ENCODE data around the gene CX3CL1. TPM values are rescaled to one million over a fixed set of nuclear protein-coding genes. Genes with fewer than 3 reads are reported as not detected.

The CX3CL1 gene
- total RNA-seq, 1 experiment from 2014 or later = not detected

DNA sequence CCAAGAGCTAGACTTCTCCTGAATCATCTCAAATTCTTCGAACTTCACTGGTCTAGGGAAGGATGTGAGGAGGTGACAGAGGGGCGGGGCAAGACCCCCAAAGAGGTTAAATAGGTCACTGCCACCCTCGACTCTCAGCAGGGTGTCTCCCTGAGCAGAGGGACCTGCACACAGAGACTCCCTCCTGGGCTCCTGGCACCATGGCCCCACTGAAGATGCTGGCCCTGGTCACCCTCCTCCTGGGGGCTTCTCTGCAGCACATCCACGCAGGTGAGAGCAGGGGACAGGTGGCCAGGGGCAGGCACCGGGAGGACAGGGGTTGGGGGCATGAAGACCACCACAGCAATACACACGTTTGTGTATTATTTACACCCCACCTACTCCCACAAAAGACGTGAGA lies 41.4 kb downstream of the CX3CL1 start:
- H3K4me1 ChIP-seq (ENCODE audit: insufficient read depth, low read length) = peaks cover 12% of the 10 kb centered on the region
- H3K27me3 ChIP-seq (ENCODE audit: low read length) = no peaks in the 10 kb centered on the region
- H3F3A ChIP-seq (ENCODE audit: low read length, unreplicated experiment) = no peaks in the 10 kb centered on the region
- no peak overlapping the region for H3K4me2 ChIP-seq (ENCODE audit: low read length)
- no peaks in the 10 kb centered on the region for H3K79me2 ChIP-seq (ENCODE audit: low read length)
- H3K9me2 ChIP-seq (replicated peaks; ENCODE audit: low read length) = no peaks in the 10 kb centered on the region
- BruUV-seq (replicated peaks) = no TSS peak
- POLR2A ChIA-PET (ENCODE audit: unreplicated experiment) = interaction anchor here (0.7 kb wide), 1 partner anchor 113 kb away, joined by 19 read pairs; no protein-coding TSS in a partner anchor
- intact Hi-C loops (cut with micrococcal nuclease) = no loop called here
- TF ChIP-seq, protein P1, sequence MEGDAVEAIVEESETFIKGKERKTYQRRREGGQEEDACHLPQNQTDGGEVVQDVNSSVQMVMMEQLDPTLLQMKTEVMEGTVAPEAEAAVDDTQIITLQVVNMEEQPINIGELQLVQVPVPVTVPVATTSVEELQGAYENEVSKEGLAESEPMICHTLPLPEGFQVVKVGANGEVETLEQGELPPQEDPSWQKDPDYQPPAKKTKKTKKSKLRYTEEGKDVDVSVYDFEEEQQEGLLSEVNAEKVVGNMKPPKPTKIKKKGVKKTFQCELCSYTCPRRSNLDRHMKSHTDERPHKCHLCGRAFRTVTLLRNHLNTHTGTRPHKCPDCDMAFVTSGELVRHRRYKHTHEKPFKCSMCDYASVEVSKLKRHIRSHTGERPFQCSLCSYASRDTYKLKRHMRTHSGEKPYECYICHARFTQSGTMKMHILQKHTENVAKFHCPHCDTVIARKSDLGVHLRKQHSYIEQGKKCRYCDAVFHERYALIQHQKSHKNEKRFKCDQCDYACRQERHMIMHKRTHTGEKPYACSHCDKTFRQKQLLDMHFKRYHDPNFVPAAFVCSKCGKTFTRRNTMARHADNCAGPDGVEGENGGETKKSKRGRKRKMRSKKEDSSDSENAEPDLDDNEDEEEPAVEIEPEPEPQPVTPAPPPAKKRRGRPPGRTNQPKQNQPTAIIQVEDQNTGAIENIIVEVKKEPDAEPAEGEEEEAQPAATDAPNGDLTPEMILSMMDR (conservative IDR thresholded peaks at IDR 0.05; ENCODE audit: low read depth, low read length) = no peak
- no peak for TF ChIP-seq EZH2phosphoT487 (IDR thresholded peaks at IDR 0.05; ENCODE audit: borderline replicate concordance, low read length)
- no peak for TF ChIP-seq EZH2 (IDR thresholded peaks at IDR 0.05; ENCODE audit: low read length, unreplicated experiment)
- no peak overlapping the region for H3K4me3 ChIP-seq (ENCODE audit: low read length)
- no peak for DNase-seq
- no peak overlapping the region for H3K9ac ChIP-seq (ENCODE audit: low read length)
- no peaks in the 10 kb centered on the region for H3K9me3 ChIP-seq (ENCODE audit: low read length)
- H4K20me1 ChIP-seq (ENCODE audit: low read length) = no peaks in the 10 kb centered on the region
- no peaks in the 10 kb centered on the region for H3K36me3 ChIP-seq (ENCODE audit: low read depth, low read length)
- H2AFZ ChIP-seq (ENCODE audit: low read length) = no peak overlapping the region
- no peak overlapping the region for H3K27ac ChIP-seq (ENCODE audit: low read length)
- CTCF ChIA-PET = no interaction called here
- no peak for ATAC-seq

DNA sequence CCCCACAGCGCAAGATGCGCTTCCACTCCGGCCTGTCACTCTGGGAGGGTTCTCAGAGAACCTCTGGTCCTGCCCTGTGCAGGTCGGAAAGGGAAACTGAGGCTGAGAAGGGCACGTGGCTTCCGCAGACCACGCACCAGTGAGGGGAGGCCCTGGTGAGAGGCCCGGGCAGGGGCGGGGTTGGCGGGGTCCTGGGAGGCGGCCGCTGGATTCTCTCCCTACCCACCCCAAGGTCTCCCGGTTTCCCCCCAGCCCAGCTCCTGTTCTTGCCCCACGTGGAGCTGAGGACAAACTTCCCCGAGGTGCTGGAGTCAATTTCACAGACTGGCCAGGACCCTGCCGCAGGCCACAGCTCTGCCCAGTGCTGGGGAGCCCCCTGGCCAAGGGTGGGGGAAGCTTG lies 43.8 kb downstream of the CX3CL1 start:
- H3K9me2 ChIP-seq (replicated peaks; ENCODE audit: low read length) = no peaks in the 10 kb centered on the region
- H3K4me2 ChIP-seq (ENCODE audit: low read length) = no peak overlapping the region
- no peaks in the 10 kb centered on the region for H3K9me3 ChIP-seq (ENCODE audit: low read length)
- no peaks in the 10 kb centered on the region for H4K20me1 ChIP-seq (ENCODE audit: low read length)
- H3F3A ChIP-seq (ENCODE audit: low read length, unreplicated experiment) = no peaks in the 10 kb centered on the region
- no peaks in the 10 kb centered on the region for H3K27me3 ChIP-seq (ENCODE audit: low read length)
- peaks cover 12% of the 10 kb centered on the region for H3K4me1 ChIP-seq (ENCODE audit: insufficient read depth, low read length)
- H2AFZ ChIP-seq (ENCODE audit: low read length) = no peak overlapping the region
- no peaks in the 10 kb centered on the region for H3K36me3 ChIP-seq (ENCODE audit: low read depth, low read length)
- H3K27ac ChIP-seq (ENCODE audit: low read length) = no peak overlapping the region
- intact Hi-C loops (cut with micrococcal nuclease) = no loop called here
- CTCF ChIA-PET = no interaction called here
- POLR2A ChIA-PET (ENCODE audit: unreplicated experiment) = no interaction called here
- H3K4me3 ChIP-seq (ENCODE audit: low read length) = no peak overlapping the region
- no peak overlapping the region for H3K9ac ChIP-seq (ENCODE audit: low read length)
- no peaks in the 10 kb centered on the region for H3K79me2 ChIP-seq (ENCODE audit: low read length)
- ATAC-seq (no peak), DNase-seq (no peak)
- no peak for TF ChIP-seq EZH2phosphoT487 (IDR thresholded peaks at IDR 0.05; ENCODE audit: borderline replicate concordance, low read length)
- TF ChIP-seq EZH2 (IDR thresholded peaks at IDR 0.05; ENCODE audit: low read length, unreplicated experiment) = no peak
- TF ChIP-seq, protein P1 (conservative IDR thresholded peaks at IDR 0.05; ENCODE audit: low read depth, low read length) = no peak
- no TSS peak for BruUV-seq (replicated peaks)

DNA sequence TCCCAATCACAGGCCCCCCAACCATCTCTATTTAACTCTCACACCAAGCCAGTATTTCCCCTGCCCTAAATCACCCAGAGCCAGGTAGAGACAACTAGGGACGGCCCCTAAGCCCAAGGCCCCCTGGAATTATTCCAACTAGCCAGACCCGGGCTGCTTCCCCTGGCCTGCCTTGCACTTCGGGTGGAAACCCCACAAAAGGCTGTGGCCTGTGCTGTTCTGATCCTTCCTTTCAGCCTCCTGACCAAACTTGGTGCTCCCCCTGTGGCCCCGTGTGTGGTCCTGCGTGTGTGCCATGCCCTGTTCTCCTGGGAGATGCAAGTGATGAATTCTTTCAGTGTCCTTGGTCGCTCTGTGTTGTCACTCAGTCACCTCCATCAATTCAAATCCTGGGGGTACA lies 47.2 kb downstream of the CX3CL1 start:
- Histone ChIP-seq H3K4me3 (ENCODE audit: low read length) (no peak overlapping the region), H3K27me3 (ENCODE audit: low read length) (no peaks in the 10 kb centered on the region), H3K36me3 (ENCODE audit: low read depth, low read length) (no peaks in the 10 kb centered on the region), H3K4me1 (ENCODE audit: insufficient read depth, low read length) (peaks cover 12% of the 10 kb centered on the region), H4K20me1 (ENCODE audit: low read length) (no peaks in the 10 kb centered on the region), H2AFZ (ENCODE audit: low read length) (no peak overlapping the region), H3K9ac (ENCODE audit: low read length) (no peak overlapping the region), H3K4me2 (ENCODE audit: low read length) (no peak overlapping the region), H3K9me3 (ENCODE audit: low read length) (no peaks in the 10 kb centered on the region), H3F3A (ENCODE audit: low read length, unreplicated experiment) (no peaks in the 10 kb centered on the region), H3K9me2 (replicated peaks; ENCODE audit: low read length) (no peaks in the 10 kb centered on the region), H3K79me2 (ENCODE audit: low read length) (no peaks in the 10 kb centered on the region), H3K27ac (ENCODE audit: low read length) (no peak overlapping the region)
- no peak for ATAC-seq
- ChIA-PET POLR2A (ENCODE audit: unreplicated experiment) (interaction anchor here (0.6 kb wide), 1 partner anchor 358 kb away, joined by 5 read pairs; no protein-coding TSS in a partner anchor), CTCF (interaction anchor here (0.8 kb wide), 1 partner anchor 78 kb away, joined by 3 read pairs; no protein-coding TSS in a partner anchor)
- BruUV-seq (replicated peaks) = no TSS peak
- no peak for DNase-seq
- intact Hi-C loops (cut with micrococcal nuclease) = loop anchor here (2.0 kb wide), 1 partner anchor 99 kb away; no protein-coding TSS in a partner anchor
- TF ChIP-seq EZH2 (IDR thresholded peaks at IDR 0.05; ENCODE audit: low read length, unreplicated experiment) = no peak
- no peak for TF ChIP-seq EZH2phosphoT487 (IDR thresholded peaks at IDR 0.05; ENCODE audit: borderline replicate concordance, low read length)
- TF ChIP-seq, protein P1 (conservative IDR thresholded peaks at IDR 0.05; ENCODE audit: low read depth, low read length) = no peak
